IPS-NIHi7 (cell line): ENCODE measurements around the gene SCYL3.
"Not testable (repeated sequence)": the region's sequence is repeated elsewhere in the genome, so short reads cannot be mapped to it uniquely, and the experiment has no call there.

ENCODE experiments used
- DNase-seq: peaks from one replicate; pipeline ENCODE4 v3.0.0; 2012; ENCODE audit warnings: mixed read lengths; ENCODE audit errors: extremely low spot score

The SCYL3 gene

DNA sequence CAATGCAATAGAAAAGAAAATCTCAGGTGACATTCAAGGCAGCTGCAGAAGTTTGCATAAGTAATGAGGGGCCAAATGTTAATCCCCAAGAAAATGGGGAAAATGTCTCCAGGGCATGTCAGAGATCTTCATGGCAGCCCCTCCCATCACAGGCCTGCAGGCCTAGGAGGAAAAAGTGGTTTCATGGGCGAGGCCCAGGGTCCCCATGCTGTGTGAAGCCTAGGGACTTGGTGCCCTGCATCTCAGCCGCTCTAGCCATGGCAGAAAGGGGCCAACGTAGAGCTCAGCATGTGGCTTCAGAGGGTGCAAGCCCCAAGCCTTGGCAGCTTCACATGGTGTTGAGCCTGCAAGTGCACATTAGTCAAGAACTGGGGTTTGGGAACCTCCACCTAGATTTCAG, 21.7 kb downstream of the SCYL3 start:
- not testable (repeated sequence) for DNase-seq

DNA sequence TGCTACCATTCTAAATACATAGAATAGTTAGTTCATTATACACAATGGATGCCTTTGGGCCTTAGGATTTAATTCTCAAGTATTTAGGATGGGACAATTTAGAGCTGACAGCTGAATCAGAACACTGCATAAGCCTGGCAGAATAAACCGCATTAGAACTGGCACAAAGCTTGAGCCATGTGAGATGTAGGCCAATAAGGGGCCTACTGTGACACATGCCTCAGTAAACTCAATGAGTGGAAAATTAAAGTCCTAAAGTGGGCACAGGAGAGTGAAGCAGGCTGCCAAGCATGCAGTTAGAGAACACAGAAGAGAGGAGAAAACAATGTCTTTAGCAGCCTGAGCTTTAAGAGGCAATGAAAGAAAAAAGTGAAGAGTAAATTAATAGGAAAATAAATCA, 24.3 kb downstream of the SCYL3 start:
- no peak for DNase-seq

DNA sequence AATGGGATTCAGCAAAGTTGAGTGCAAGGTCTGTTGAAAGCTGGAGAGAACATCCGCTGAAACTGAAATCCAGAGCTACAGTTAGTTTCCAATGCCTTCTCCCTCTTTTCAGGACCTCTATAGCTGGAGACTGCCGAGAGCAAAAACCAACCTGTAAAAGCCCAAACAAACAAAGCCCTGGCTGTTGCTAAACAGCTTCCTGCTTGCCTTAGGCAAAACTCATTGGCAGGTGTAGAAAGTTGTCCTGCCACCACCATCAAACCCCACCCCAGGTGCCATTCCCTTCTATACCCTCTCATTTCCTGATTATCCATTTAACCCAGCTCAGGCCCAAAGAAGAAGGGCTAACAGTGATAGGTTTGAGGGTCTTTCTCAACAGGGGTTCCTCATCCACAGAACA, 24.7 kb downstream of the SCYL3 start:
- no peak for DNase-seq

DNA sequence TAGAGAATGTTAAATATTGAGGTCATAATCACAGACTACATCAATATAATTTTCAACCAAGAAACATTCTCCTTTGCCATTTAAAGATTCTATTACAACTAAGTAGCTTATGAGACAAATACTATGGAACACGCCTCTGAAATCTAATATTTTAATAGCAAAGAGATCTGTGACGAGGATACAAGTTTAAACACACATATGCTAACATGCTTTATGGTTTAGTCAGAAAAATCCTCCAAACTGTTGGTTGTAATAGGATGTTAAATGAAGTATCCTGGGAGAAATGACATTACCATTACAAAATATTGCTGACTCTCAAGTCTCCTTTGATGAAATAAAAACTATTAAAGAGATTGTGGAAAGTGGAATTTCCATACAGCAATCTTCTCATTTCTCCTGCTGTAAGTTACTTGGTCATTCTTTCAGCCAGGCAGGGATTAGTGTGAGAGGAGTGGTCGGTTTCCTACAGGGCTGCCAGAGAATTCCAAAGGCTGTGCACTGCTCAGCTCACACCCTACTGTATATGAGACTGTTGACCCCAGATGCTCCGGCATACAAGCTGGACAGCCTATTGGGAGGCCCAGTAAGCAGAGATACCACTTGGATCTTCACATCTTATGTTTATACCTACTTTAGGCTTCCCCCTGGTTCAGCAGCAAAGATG, 26.6 kb downstream of the SCYL3 start:
- no peak for DNase-seq

DNA sequence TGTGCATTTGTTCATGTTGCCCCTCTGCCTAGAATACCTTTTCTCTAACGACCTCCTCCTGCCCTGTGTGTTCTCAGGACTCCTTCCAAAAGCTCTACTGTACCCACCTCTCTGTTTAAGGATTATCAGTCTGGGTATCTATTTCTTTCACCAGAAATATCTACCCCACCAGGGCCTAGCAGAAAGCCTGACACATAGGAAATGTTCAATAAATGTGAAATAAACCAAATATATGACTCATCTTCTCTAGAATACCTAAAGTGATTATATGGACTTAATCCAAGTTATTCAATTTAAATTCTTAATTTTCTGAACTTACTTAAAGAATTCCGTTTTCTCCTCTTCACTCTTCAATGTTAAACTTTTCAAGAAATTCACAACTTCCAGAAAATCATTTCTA, 27.1 kb downstream of the SCYL3 start:
- no peak for DNase-seq

DNA sequence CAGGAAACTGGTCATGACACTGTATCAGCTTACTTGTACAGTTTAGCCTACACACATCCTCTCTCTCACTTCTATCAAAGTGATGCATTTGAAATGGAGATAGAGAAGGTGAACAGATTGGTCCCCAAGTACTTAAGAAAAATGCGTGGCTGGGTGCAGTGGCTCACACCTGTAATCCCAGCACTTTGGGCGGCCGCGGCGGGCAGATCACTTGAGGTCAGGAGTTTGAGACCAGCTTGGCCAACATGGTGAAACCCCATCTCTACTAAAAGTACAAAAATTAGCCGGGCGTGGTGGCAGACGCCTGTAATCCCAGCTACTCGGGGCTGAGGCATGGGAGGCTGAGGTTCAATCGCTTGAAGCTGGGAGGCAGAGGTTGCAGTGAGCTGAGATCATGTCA, 29.2 kb downstream of the SCYL3 start:
- DNase-seq = not testable (repeated sequence)

DNA sequence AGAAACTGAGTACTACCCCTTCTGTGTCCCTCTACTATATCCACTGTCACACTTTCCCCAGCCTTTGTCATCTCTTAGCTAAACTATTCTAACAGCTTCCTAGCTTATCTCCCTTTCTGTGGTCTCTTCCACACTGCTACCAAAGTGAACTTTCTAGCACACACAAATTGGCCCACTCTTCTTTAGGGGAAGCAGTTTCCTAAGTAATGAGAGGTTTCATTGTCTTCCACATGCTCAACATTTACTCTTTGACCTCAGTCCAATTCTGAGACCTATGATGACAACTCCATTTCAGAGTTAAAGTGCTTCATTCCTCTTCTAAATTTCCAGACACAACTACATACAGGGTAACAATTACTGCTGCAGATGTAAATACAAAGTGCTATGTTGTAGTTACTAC, 32.9 kb downstream of the SCYL3 start:
- DNase-seq = no peak

DNA sequence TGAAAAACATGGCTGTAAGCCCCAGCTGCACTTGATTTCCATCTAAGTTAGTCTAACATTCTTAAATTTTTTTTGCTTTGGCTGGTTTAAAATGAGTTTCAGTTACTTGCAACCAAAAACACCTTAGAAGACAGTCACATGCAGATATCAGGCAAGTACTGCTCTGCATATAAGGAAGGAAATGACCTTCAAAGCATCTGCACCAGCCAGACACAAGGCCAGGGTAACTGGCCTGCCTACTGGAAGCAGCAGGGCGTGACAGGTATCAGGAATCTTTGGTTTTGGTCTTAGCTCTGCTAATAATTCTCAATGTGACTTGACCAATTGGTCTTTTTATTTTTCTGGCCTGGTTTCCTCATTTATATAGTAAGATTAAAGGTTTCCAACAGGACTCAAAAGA, 33.5 kb downstream of the SCYL3 start:
- no peak for DNase-seq

DNA sequence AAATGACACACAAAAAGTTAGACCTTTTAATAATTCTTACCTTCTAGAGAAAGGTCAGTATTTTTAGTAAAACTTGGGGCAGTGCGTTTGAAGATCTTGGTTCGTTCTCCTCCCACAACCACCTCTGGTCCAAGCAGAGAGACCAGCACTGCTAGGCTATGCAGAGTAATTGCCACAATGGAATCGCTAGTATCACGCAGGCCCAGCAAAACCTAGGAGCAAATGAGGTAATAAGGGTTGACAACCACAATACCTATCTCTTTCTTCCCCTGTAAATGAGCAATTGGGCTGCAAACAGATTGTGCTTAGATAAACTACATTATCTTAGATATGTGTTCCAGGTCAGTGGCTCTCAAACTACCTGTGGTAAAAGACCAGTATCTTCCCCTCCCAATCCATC, 34.7 kb downstream of the SCYL3 start:
- no peak for DNase-seq

DNA sequence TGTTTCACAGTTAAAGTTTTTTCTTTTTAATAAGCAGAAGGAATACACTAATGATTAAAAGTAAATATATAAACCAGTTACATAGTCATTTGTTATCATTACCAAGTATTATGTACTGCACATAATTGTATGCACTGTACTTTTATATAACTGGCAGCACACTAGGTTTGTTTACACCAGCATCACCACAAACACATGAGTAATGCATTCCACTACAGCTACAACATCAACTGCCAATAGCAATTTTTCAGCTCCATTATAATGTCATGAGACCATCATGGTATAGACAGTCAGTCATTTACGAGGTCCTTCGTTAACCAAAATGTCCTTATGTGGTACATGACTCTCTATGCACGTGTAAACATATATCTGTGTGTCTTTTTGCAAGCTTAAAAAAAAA, 35.2 kb downstream of the SCYL3 start:
- no peak for DNase-seq

DNA sequence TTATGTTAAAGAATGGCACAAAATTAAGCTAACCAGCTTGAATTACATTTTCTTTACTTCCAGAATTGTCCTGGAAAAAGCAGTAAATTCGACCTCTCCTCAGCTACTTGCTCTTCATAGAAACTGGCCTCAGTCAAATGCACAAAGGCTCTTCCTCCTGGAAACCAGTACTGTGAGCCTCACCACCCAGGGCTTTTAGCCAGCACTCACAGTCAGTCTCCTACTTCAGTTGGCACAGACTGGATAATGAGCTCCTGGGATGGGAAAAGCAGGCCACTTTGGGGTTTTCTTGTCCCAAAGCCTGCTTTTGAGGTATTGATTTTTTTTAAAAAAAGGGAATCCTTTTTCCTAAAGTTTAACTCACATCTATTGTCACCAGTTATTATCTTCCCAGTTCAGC, 40.4 kb downstream of the SCYL3 start:
- DNase-seq = no peak

DNA sequence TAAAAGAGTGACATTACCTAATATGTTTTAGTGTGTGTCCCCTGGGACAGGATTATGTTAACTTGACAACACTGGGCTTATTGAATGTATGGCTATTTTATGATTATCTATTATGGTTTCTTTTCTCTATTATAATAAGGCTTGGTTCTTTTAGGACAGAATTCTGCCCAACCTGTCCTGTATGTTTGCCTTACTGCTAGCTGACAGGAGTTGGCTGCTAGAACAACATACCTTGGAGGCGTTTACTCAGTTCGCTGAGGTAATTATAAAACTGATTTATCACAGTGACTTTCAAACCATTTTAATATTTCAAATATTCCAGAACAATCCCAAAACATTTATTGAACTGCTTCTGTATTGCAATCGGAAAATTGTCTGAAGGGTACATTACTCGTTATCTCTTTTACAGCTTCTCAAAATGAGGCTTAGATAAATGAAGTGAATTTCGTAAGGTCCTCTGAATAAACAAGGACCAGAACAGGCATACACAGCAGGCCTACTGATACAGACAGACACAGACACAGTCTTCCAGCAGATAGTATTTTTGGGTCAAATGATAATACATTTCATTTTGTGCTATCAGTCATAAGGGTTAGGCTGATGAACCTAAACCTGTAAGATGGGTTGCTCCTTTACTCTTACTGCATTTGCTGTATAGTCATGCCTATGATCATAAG, 44.2 kb downstream of the SCYL3 start:
- no peak for DNase-seq

DNA sequence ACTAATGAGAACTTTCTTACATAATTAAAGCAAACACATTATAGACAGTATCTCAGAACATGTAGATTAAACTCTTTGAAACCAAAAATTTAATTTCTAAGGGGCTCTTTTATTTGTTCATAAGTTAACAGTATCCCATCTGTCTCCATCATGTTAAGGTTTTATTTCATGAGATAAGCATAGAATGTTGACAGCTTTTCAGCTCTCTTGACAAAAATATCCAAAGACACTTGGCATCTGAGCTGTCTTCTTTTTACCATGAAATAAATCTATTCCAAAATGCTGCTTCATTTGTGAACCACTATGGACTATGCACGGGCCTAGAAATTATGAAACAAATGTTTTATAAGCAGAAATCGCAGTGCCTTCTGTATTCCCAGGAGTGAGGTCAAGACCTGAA, 45.2 kb downstream of the SCYL3 start:
- no peak for DNase-seq

DNA sequence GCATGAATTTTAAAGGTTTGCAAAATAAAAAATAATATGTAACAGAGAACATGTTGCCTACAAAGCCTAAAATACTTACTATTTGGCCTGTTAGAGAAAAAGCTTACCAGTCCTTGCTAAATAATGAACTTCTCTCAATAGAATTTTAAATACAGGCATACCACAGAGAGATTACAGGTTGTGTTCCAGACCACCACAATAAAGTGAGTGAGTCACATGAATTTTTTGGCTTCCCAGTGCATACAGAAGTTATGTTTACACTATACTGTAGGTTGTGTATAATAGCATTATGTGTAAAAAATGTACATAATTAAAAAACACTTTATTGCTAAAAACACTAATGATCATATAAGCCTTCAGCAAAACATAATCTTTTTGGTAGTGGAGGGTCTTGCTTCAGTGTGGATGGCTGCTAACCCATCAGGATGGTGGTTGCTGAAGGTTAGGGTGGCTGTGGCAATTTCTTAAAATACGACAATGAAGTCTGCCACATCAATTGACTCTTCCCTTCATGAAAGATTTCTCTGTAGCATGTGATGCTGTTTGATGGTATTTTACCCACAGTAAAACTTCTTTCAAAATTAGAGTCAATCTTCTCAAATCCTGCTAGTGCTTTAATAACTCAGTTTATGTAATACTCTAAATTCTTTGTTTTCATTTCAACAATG, 48.6 kb downstream of the SCYL3 start:
- no peak for DNase-seq

DNA sequence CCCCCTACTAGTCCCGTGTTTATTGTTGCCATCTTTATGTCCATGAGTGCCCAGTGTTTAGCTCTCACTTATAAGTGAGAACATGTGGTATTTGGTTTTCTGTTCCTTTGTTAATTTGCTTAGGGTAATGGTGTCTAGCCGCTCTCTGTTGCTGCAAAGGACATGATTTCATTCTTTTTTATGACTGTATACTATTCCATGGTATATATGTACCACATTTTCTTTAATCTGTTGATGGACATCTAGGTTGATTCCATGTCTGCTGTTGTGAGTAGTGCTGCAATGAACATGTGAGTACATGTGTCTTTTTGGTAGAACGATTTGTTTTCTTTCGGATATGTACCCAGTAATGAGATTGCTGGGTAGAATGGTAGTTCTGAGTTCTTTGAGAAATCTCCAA, 54.8 kb downstream of the SCYL3 start:
- DNase-seq = no peak

DNA sequence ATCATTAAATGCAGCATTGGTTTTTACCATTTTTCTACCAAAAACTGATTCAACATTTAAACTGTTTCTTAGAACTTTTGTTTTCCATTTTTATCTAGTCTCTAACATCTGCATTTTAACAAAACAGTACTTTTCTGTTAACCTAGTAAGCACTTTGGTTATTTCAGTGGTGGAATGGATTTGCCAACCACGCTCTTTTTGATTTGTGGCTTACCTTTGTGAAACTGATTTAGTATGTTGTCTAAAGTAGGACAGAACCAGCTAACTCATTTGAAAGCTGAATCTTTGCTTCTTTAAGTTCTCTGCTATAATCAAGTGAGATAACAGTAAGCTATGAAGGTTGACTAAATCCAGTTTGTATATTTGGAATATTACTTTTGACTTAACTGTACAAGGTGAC, 57.5 kb downstream of the SCYL3 start:
- no peak for DNase-seq

DNA sequence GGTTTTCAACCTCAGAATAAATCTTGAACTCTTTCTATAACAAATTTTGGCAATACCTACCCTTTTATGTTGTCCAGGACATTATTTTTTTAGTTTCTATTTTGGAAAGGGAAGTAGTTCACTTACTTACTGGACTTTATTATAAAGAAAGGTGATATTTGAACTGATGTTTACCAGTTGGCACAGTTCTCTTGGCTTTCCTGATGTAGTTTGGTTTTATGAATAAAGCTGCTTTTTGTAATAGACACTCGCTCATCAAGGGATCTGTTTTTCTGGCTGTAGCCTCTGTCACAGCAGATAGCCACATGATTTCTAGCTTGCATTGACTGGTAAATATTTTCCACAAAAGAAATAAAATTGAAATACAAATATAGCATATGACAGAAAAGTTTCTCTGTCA, 58.0 kb downstream of the SCYL3 start:
- no peak for DNase-seq

DNA sequence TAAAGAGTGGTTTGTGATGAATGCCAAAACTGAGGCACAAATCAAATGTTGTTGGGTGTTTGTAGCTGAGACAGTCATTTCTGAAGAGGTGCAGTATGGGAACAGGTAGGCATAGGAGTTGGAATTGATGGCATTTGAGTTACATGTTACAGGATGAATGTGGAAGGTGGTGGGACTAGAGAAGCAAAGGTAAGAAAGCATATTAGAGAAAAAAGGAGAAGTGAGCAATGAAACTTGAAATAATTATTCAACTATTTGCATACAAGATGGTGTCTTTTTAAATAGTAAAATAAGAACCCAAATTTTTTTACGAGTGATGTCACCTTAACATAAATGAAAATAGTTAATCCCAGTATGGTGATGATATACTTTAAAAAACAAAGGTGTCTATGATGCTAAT, 58.8 kb downstream of the SCYL3 start:
- DNase-seq = no peak

DNA sequence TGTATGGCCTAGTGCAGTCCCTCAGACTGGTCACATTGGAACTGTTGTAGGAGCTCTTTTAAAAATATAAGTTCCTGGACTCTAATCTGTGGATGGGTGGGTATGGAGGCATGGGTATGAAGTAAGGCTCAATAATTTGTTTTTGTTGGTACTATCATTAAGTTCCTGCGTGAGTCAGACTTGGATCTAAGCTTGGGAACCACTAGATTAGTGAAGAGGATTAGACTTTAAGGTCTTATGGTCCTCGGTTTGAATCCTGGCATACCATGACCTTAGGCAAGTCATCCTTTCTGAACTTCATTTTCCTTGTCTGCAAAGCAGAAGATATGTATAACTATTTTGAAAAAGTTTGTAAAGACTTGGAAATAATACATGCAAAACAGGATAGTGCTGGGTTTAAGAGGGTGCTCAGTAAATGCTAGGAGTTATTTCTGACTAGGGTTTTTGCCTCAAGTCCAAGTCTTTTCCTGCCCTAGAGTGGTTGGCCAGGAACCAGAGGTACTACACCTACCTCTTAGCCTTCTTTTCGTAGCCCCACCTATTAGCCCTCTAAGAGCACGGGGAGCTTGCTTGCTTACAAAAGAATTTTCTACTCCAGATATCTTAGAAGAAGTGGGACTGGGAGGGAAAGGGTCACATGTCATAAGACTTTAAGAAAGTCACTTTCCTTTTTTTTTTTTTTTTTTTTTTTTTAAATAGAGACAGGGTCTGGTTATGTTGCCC, 60.4 kb downstream of the SCYL3 start:
- no peak for DNase-seq

DNA sequence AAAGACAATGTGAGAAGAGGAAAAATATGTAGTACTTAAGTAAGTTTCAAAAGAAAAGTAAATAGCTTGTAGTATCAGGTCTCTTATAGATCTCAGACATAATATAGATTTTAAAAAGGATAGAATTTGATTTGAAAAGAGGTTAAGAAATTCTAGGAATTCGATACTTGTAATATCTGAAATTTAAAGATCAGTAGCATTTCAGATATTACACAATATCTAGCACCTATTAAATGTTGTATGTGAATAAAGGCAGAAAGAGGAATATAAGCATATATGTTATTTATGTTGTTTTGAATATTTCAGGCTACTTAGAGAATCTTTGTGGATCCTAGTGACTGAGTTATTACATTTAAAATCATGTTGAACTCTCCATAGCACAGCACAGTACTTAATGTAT, 64.0 kb downstream of the SCYL3 start:
- no peak for DNase-seq

DNA sequence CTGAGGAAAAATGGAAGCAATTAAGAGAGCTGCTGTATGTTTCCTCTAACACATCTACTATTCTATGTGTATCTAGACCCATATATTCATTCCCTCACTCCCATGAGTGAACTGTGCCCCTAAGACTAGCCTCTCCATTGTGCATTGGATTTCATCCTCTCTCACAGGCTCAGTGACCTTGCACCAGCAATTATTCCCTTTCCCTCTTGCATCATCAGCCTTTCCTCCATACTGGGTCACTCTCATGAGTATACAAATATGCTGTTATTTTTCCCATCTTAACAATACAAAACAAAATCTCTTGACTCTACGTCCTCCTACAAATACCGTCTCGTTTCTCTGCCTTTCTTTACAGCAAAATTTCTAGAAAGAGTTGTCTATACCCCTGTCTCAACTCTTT, 69.5 kb downstream of the SCYL3 start:
- DNase-seq = no peak

DNA sequence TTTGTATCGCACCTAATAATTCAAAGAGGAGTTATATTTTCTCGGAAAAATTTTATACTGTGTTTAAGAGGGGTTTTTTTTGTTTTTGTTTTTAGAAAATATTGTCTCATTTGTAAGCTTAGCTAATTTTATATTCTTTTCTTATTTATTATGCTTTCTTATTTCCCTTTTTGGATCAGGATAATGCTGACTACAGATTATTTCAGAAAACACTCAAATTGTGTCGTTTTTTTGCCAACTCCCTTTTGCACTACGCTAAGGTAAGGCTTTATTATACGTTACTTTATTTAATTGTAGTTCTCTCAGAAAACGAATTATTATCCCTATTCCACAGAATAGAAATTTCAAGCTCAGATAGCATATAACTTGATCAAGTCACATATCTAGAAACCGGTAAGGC, 72.2 kb downstream of the SCYL3 start:
- DNase-seq = no peak

DNA sequence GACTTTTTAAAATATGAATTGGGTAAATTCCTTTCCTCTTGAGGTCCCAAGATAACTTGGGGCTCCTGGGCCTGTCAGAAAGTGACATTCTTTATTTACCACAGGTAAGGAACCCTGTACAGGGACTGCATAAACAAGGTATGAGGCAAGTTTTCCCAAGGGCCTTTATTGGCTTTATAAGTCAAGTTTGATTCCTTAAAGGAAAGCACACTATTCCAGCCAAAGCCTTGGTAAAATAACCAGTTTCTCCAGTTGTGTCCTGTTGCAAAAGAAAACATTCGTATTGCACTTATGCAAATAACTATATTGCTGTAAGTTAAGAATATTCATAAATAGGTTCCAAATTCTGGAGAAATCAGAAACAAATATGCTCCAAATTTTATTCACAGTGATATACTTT, 77.1 kb downstream of the SCYL3 start:
- DNase-seq = no peak
